ENCODE data around the gene MIPOL1.
"Not testable (repeated sequence)": the region's sequence is repeated elsewhere in the genome, so short reads cannot be mapped to it uniquely, and the experiment has no call there.

Gene MIPOL1

GRCh38 chr14:37230551-37231194 is 32.9 kb downstream of the MIPOL1 start:
- DNase-seq (ENCODE audit: low read depth in 2 of 2, low spot score in 1 of 2) = no peak

GRCh38 chr14:37232907-37233481 is 35.3 kb downstream of the MIPOL1 start:
- no peak for DNase-seq (ENCODE audit: low read depth in 2 of 2, low spot score in 1 of 2)

GRCh38 chr14:37234222-37234621 is 36.5 kb downstream of the MIPOL1 start:
- DNase-seq (ENCODE audit: low read depth in 2 of 2, low spot score in 1 of 2) = no peak

GRCh38 chr14:37236044-37236443 is 38.3 kb downstream of the MIPOL1 start:
- DNase-seq (ENCODE audit: low read depth in 2 of 2, low spot score in 1 of 2) = not testable (repeated sequence)

GRCh38 chr14:37237094-37237493 is 39.4 kb downstream of the MIPOL1 start:
- no peak for DNase-seq (ENCODE audit: low read depth in 2 of 2, low spot score in 1 of 2)

- no peak for DNase-seq (ENCODE audit: low read depth in 2 of 2, low spot score in 1 of 2)
Measured at GRCh38 chr14:37237735-37238200, 40.0 kb downstream of the MIPOL1 start.

GRCh38 chr14:37241198-37241597 is 43.5 kb downstream of the MIPOL1 start:
- DNase-seq (ENCODE audit: low read depth in 2 of 2, low spot score in 1 of 2) = no peak

GRCh38 chr14:37246427-37246829 is 48.7 kb downstream of the MIPOL1 start:
- no peak for DNase-seq (ENCODE audit: low read depth in 2 of 2, low spot score in 1 of 2)

- DNase-seq (ENCODE audit: low read depth in 2 of 2, low spot score in 1 of 2) = no peak
Measured at GRCh38 chr14:37247791-37248461, 50.2 kb downstream of the MIPOL1 start.

- no peak for DNase-seq (ENCODE audit: low read depth in 2 of 2, low spot score in 1 of 2)
Measured at GRCh38 chr14:37251775-37252174, 54.0 kb downstream of the MIPOL1 start.

GRCh38 chr14:37252434-37252833 is 54.7 kb downstream of the MIPOL1 start:
- DNase-seq (ENCODE audit: low read depth in 2 of 2, low spot score in 1 of 2) = no peak

- DNase-seq (ENCODE audit: low read depth in 2 of 2, low spot score in 1 of 2) = no peak
Measured at GRCh38 chr14:37253905-37254304, 56.2 kb downstream of the MIPOL1 start.

GRCh38 chr14:37254411-37254947 is 56.7 kb downstream of the MIPOL1 start:
- DNase-seq (ENCODE audit: low read depth in 2 of 2, low spot score in 1 of 2) = no peak

- DNase-seq (ENCODE audit: low read depth in 2 of 2, low spot score in 1 of 2) = no peak
Measured at GRCh38 chr14:37257501-37258070, 59.8 kb downstream of the MIPOL1 start.

- no peak for DNase-seq (ENCODE audit: low read depth in 2 of 2, low spot score in 1 of 2)
Measured at GRCh38 chr14:37262649-37263048, 64.9 kb downstream of the MIPOL1 start.

- no peak for DNase-seq (ENCODE audit: low read depth in 2 of 2, low spot score in 1 of 2)
Measured at GRCh38 chr14:37263656-37264236, 66.0 kb downstream of the MIPOL1 start.

GRCh38 chr14:37268788-37269187 is 71.1 kb downstream of the MIPOL1 start:
- no peak for DNase-seq (ENCODE audit: low read depth in 2 of 2, low spot score in 1 of 2)

GRCh38 chr14:37270629-37271028 is 72.9 kb downstream of the MIPOL1 start:
- DNase-seq (ENCODE audit: low read depth in 2 of 2, low spot score in 1 of 2) = no peak

- no peak for DNase-seq (ENCODE audit: low read depth in 2 of 2, low spot score in 1 of 2)
Measured at GRCh38 chr14:37272569-37272968, 74.8 kb downstream of the MIPOL1 start.

- DNase-seq (ENCODE audit: low read depth in 2 of 2, low spot score in 1 of 2) = no peak
Measured at GRCh38 chr14:37274652-37275051, 76.9 kb downstream of the MIPOL1 start.

- DNase-seq (ENCODE audit: low read depth in 2 of 2, low spot score in 1 of 2) = no peak
Measured at GRCh38 chr14:37275963-37276362, 78.2 kb downstream of the MIPOL1 start.
